OCI-LY1 (cell line): Measurements from ENCODE around the gene CDKN2A.
A peak's percentile ranks its signal among the peaks of the same experiment; 100 is the strongest.

Source experiments
- H2AFZ ChIP-seq: fragments of 200-600 bp; sonication (generic), shearing (Covaris generic); 2 replicates; pipeline ENCODE4 v1.6.0; 2014; ENCODE audit warnings: antibody characterized with exemption, mild to moderate bottlenecking, low read length
- H3F3A ChIP-seq: fragments of 200-600 bp; sonication (generic), shearing (Covaris generic); 2 replicates; pipeline ENCODE4 v1.6.0; 2014; ENCODE audit warnings: mild to moderate bottlenecking, antibody characterized with exemption, low read length, moderate library complexity; ENCODE audit not compliant: insufficient read depth
- H3K27ac ChIP-seq: fragments of 200-600 bp; sonication (generic); 2 replicates; pipeline ENCODE4 v1.5.1; 2014; ENCODE audit warnings: low read length, mixed run types, mild to moderate bottlenecking, low read depth; ENCODE audit not compliant: poor library complexity, severe bottlenecking
- H3K27me3 ChIP-seq: fragments of 200-600 bp; sonication (generic); 2 replicates; pipeline ENCODE4 v1.6.0; 2014; ENCODE audit warnings: antibody characterized with exemption, mild to moderate bottlenecking, low read length, moderate library complexity; ENCODE audit not compliant: insufficient read depth
- H3K36me3 ChIP-seq: fragments of 200-600 bp; sonication (generic); 2 replicates; pipeline ENCODE4 v1.6.1; 2014; ENCODE audit warnings: mild to moderate bottlenecking, antibody characterized with exemption, low read length, moderate library complexity, mixed read lengths; ENCODE audit not compliant: insufficient read depth
- H3K4me1 ChIP-seq: fragments of 200-600 bp; sonication (generic); 2 replicates; pipeline ENCODE4 v1.5.1; 2014; ENCODE audit warnings: mild to moderate bottlenecking, low read length, moderate library complexity; ENCODE audit not compliant: insufficient read depth, severe bottlenecking
- H3K4me2 ChIP-seq: fragments of 200-600 bp; sonication (generic), shearing (Covaris generic); 2 replicates; pipeline ENCODE4 v1.6.1; 2014; ENCODE audit warnings: low read length
- H3K4me3 ChIP-seq: fragments of 200-600 bp; sonication (generic); 2 replicates; pipeline ENCODE4 v1.5.1; 2014; ENCODE audit warnings: low read length, low read depth, mild to moderate bottlenecking, mixed read lengths; ENCODE audit not compliant: poor library complexity, severe bottlenecking
- H3K79me2 ChIP-seq: fragments of 200-600 bp; shearing (Covaris generic); 2 replicates; pipeline ENCODE4 v1.6.1; 2016; ENCODE audit warnings: mixed run types, low read length, mixed read lengths; ENCODE audit not compliant: insufficient read depth
- H3K9ac ChIP-seq: fragments of 200-600 bp; sonication (generic), shearing (Covaris generic); 2 replicates; pipeline ENCODE4 v1.6.1; 2014; ENCODE audit warnings: mild to moderate bottlenecking, low read length, mixed read lengths
- H3K9me2 ChIP-seq: fragments of 200-600 bp; sonication (generic), shearing (Covaris generic); 2 replicates; pipeline ENCODE4 v1.6.1; 2014; ENCODE audit warnings: low read depth, mild to moderate bottlenecking, low read length, mixed read lengths
- H3K9me3 ChIP-seq: fragments of 200-600 bp; shearing (Covaris generic); 2 replicates; pipeline ENCODE4 v1.6.1; 2014; ENCODE audit warnings: low read length, mixed read lengths
- H4K20me1 ChIP-seq: fragments of 200-600 bp; sonication (generic), shearing (Covaris generic); 2 replicates; pipeline ENCODE4 v1.6.0; 2016; ENCODE audit warnings: mild to moderate bottlenecking, low read length; ENCODE audit not compliant: insufficient read depth
- EZH2 ChIP-seq: fragments of 200-600 bp; sonication (generic), shearing (Covaris generic); IDR thresholded peaks from 2 replicates; pipeline ENCODE4 v1.8.0; 2017; ENCODE audit warnings: borderline replicate concordance, mixed run types, mild to moderate bottlenecking, antibody characterized with exemption, low read length, moderate library complexity, mixed read lengths
- TF ChIP-seq, protein P1 (sequence below): fragments of 200-600 bp; sonication (generic), shearing (Covaris generic); IDR thresholded peaks from 2 replicates; pipeline ENCODE4 v1.5.1; 2017; ENCODE audit warnings: mild to moderate bottlenecking, antibody characterized with exemption, low read length, moderate library complexity, mixed read lengths

Gene CDKN2A

DNA sequence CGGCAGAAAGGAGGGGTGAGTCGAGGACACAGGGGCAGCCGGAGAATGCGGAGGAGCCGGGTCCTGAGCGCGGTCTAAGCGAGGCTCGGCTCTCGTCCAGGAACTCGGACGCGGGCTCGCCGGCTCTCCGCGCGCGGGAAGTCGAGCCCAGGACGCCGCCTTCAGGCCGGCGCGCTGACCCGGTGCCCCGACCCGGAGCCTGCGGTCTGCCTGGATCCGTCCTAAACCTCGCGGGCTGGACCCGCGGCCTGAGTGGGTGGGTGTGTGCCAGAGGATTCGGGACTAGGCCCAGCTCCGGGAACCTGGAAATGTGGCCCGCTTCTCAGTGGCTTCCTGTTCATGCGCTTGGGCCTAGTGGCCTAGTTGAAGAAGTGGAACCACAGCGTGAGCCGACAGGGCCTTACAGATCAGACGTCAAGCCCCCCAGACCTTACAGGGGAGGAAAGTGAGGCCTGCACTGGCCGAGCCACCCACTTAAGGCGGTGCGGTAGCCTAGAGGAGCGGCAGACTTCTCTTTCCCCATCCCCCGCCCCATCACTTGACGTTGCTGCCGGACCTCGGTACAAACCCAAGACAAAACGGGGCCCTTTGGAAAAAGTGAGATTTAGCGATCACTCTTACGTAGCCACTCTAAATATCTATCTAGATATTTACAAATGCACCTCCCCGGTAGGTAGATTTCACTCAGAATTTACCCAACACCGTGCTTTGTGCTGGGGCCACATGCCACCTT, 1.6 kb upstream of the CDKN2A start:
- Histone ChIP-seq H2AFZ (no peak overlapping the region), H3K9me2 (no peaks in the 10 kb centered on the region), H3K27ac (peak overlapping the region; percentile 98), H3K4me2 (peak overlapping the region; percentile 80), H3K36me3 (0 out of 2 replicates have a peak, but pooled peaks cover 19% of the 10 kb centered on the region), H3K4me3 (peak overlapping the region; percentile 85), H3K27me3 (no peaks in the 10 kb centered on the region), H3K79me2 (peaks cover 41% of the 10 kb centered on the region), H3K9me3 (no peaks in the 10 kb centered on the region), H3K9ac (peak overlapping the region; percentile 95), H4K20me1 (no peaks in the 10 kb centered on the region), H3K4me1 (peaks cover 24% of the 10 kb centered on the region), H3F3A (no peaks in the 10 kb centered on the region)
- TF ChIP-seq EZH2, result no peak
- TF ChIP-seq, protein P1, sequence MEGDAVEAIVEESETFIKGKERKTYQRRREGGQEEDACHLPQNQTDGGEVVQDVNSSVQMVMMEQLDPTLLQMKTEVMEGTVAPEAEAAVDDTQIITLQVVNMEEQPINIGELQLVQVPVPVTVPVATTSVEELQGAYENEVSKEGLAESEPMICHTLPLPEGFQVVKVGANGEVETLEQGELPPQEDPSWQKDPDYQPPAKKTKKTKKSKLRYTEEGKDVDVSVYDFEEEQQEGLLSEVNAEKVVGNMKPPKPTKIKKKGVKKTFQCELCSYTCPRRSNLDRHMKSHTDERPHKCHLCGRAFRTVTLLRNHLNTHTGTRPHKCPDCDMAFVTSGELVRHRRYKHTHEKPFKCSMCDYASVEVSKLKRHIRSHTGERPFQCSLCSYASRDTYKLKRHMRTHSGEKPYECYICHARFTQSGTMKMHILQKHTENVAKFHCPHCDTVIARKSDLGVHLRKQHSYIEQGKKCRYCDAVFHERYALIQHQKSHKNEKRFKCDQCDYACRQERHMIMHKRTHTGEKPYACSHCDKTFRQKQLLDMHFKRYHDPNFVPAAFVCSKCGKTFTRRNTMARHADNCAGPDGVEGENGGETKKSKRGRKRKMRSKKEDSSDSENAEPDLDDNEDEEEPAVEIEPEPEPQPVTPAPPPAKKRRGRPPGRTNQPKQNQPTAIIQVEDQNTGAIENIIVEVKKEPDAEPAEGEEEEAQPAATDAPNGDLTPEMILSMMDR, result peak; percentile 48

DNA sequence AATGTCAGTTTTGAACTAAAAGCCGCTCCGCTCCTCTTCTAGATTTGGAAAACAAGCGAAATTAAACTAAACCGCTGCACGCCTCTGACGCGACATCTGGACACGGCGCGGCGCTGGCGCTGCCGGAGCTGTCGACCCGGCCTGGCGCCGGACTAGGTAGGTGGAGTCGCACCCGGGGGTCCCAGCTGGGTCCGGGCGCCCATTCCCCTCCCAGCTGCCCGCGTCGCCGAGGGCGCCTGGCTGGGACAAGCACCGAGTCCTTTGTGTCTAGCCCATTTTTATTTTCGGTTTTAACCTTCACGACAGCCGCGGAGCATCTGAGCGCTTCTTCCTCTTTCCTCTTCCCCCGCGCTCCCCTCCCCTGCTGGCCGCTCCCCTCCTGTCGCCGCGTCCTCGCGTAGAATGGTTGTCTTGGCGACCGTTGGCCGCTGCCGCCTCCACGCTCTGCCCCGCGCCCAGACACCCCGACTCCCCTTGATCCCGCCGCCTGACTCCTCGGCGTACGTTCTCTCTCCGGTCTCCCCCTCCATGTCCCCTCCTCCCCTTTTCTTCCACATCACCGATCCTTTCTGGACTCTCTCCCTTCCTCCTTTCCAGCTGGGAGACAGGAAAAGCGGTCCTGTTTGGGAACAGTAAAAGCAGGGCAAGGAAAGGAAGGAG, 944 bp upstream of the CDKN2A start:
- Histone ChIP-seq H3K4me3 (peak overlapping the region; percentile 85), H3K9me3 (no peaks in the 10 kb centered on the region; the same call in 1 of the 2 replicates), H3K79me2 (peaks cover 48% of the 10 kb centered on the region), H3K9me2 (no peaks in the 10 kb centered on the region), H3K27ac (peak overlapping the region; percentile 98), H4K20me1 (no peaks in the 10 kb centered on the region), H3K4me1 (peaks cover 27% of the 10 kb centered on the region), H3K9ac (peak overlapping the region; percentile 95), H3K27me3 (no peaks in the 10 kb centered on the region), H3K4me2 (peak overlapping the region; percentile 80), H3K36me3 (peaks cover 25% of the 10 kb centered on the region), H3F3A (no peaks in the 10 kb centered on the region), H2AFZ (no peak overlapping the region)
- TF ChIP-seq EZH2, result no peak
- TF ChIP-seq, protein P1, result no peak

DNA sequence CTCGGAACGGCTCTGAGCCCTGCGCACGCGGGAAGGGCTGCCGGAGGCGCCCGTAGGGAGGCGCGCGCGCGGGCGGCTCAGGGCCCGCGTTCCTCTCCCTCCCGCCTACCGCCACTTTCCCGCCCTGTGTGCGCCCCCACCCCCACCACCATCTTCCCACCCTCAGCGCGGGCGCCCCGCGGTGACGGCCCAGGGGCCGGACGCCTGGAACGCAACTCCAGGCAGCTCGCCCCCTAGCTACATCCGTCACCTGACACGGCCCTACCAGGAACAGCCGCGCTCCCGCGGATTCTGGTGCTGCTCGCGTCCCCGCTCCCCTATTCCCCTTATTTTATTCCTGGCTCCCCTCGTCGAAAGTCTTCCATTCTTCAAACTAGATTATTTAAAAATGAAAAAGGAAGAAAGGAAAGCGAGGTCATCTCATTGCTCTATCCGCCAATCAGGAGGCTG, 389 bp upstream of the CDKN2A start, which contains the start of gene CDKN2B-AS1:
CDKN2B-AS1 (plus strand) TSS at position 236 of the 450 bp plus-strand sequence.
- peaks cover 29% of the 10 kb centered on the region for H3K4me1 ChIP-seq
- no peaks in the 10 kb centered on the region for H3K27me3 ChIP-seq
- no peaks in the 10 kb centered on the region; the same call in 1 of the 2 replicates for H3K9me3 ChIP-seq
- H3K4me2 ChIP-seq, result peak within 1 kb of the TSS; percentile 80
- peaks cover 30% of the 10 kb centered on the region for H3K36me3 ChIP-seq
- H3K27ac ChIP-seq, result peak within 1 kb of the TSS; percentile 98
- peak within 1 kb of the TSS; percentile 85 for H3K4me3 ChIP-seq
- peaks cover 54% of the 10 kb centered on the region for H3K79me2 ChIP-seq
- no peak for TF ChIP-seq EZH2
- TF ChIP-seq, protein P1, result no peak
- peak within 1 kb of the TSS; percentile 96 for H3K9ac ChIP-seq
- H4K20me1 ChIP-seq, result no peaks in the 10 kb centered on the region
- no peak within 1 kb of the TSS for H2AFZ ChIP-seq
- H3K9me2 ChIP-seq, result no peaks in the 10 kb centered on the region
- no peaks in the 10 kb centered on the region for H3F3A ChIP-seq
